ENCODE data around the gene SDHAF2. TPM values are rescaled to one million over a fixed set of nuclear protein-coding genes. Genes with fewer than 3 reads are reported as not detected.
A peak's percentile ranks its signal among the peaks of the same experiment; 100 is the strongest.
"Not testable (repeated sequence)": the region's sequence is repeated elsewhere in the genome, so short reads cannot be mapped to it uniquely, and the experiment has no call there.

SDHAF2 gene
- 34.4 and 63.2 TPM in 2 replicates for total RNA-seq

GRCh38 chr11:61429691-61430582 is at the start of gene SDHAF2, which contains the start of gene CPSF7:
TSS of gene SDHAF2 (plus strand) at chr11:61430124. CDS start at chr11:61430147, 23 bp downstream.
TSS of gene CPSF7 (minus strand) at chr11:61429975. CDS start at chr11:61429235, 740 bp downstream.
- peak; percentile 32 for DNase-seq (ENCODE audit: low read depth)
- TF ChIP-seq CTCF (conservative IDR thresholded peaks at IDR 0.05; ENCODE audit: low read depth, low read length), result no peak
- H3K4me3 ChIP-seq (ENCODE audit: low read depth, low read length), result peak within 1 kb of the TSS; percentile 94

GRCh38 chr11:61380884-61381283 is 49.0 kb upstream of the SDHAF2 start:
- TF ChIP-seq CTCF (conservative IDR thresholded peaks at IDR 0.05; ENCODE audit: low read depth, low read length), result no peak
- DNase-seq (ENCODE audit: low read depth), result no peak
- no peak overlapping the region for H3K4me3 ChIP-seq (ENCODE audit: low read depth, low read length)

- H3K4me3 ChIP-seq (ENCODE audit: low read depth, low read length); DNase-seq (ENCODE audit: low read depth): not testable (repeated sequence)
Measured at GRCh38 chr11:61383859-61384258, 46.1 kb upstream of the SDHAF2 start.

- no peak overlapping the region for H3K4me3 ChIP-seq (ENCODE audit: low read depth, low read length)
- DNase-seq (ENCODE audit: low read depth), result no peak
Measured at GRCh38 chr11:61384271-61385242, 45.4 kb upstream of the SDHAF2 start.

GRCh38 chr11:61390161-61390560 is 39.8 kb upstream of the SDHAF2 start:
- no peak overlapping the region for H3K4me3 ChIP-seq (ENCODE audit: low read depth, low read length)
- DNase-seq (ENCODE audit: low read depth), result no peak
- no peak for TF ChIP-seq CTCF (conservative IDR thresholded peaks at IDR 0.05; ENCODE audit: low read depth, low read length)

More at GRCh38 chr11:61384271-61385242, 45.4 kb upstream of the SDHAF2 start:
- TF ChIP-seq CTCF (conservative IDR thresholded peaks at IDR 0.05; ENCODE audit: low read depth, low read length), result peak; percentile 41

- TF ChIP-seq CTCF (conservative IDR thresholded peaks at IDR 0.05; ENCODE audit: low read depth, low read length), result peak; percentile 38
- peak overlapping the region; percentile 94 for H3K4me3 ChIP-seq (ENCODE audit: low read depth, low read length)
- no peak for DNase-seq (ENCODE audit: low read depth)
Measured at GRCh38 chr11:61392981-61393595, 36.8 kb upstream of the SDHAF2 start.
